Natural killer cell treated with Interleukin-12 subunit alpha and Interleukin-12 subunit beta and Interleukin-15 and Interleukin-18, amount 100 ng/mL, for 72 hours (primary cell): ENCODE data around the gene ADK. TPM values are rescaled to one million over a fixed set of nuclear protein-coding genes. Genes with fewer than 3 reads are reported as not detected.
A peak's percentile ranks its signal among the peaks of the same experiment; 100 is the strongest.

ENCODE experiments used
- ATAC-seq, 2 donors: fragments of 150-1000 bp; cut with Tn5 transposase in 1 of 2; sonication (Bioruptor Pico), chemical (Tn5 transposase) in 1 of 2; 2 replicates each; pipeline ENCODE4 v1.10.0; 2021
- DNase-seq: peaks from one replicate; pipeline ENCODE4 v3.0.0; 2022; ENCODE audit warnings: low spot score
- H3K27ac Mint-ChIP-seq, 2 donors: 1 replicate in 1 of 2; 2 replicates in 1 of 2; pipeline ENCODE4 v1.8.0; 2022; ENCODE audit warnings: mixed read lengths in 2 of 2, mild to moderate bottlenecking in 1 of 2, moderate library complexity in 1 of 2
- H3K27me3 Mint-ChIP-seq, 2 donors: 1 replicate in 1 of 2; 2 replicates in 1 of 2; pipeline ENCODE4 v1.8.0; 2022; ENCODE audit warnings: mixed read lengths in 2 of 2
- H3K36me3 Mint-ChIP-seq: one replicate; pipeline ENCODE4 v1.8.0; 2022; ENCODE audit warnings: mixed read lengths
- H3K4me1 Mint-ChIP-seq, 2 donors: 1 replicate in 1 of 2; 2 replicates in 1 of 2; pipeline ENCODE4 v1.8.0; 2022; ENCODE audit warnings: low read depth in 2 of 2, mixed read lengths in 2 of 2, mild to moderate bottlenecking in 1 of 2
- H3K4me3 Mint-ChIP-seq: one replicate; pipeline ENCODE4 v1.8.0; 2022; ENCODE audit warnings: mixed read lengths
- H3K9me3 Mint-ChIP-seq: 2 replicates; pipeline ENCODE4 v1.8.0; 2022; ENCODE audit warnings: mixed read lengths
- total RNA-seq, 2 donors: library from RNA; stranded (reverse); gene quantifications; one replicate each; pipeline ENCODE4 v1.2.3, GENCODE V29; 2022

ADK gene
- total RNA-seq, 2 donors from 2014 or later: 18.9 to 49.5 TPM

- Mint-ChIP-seq H3K27me3 (no peaks in the 10 kb centered on the region), H3K9me3 (no peaks in the 10 kb centered on the region), H3K4me3 (no peak overlapping the region), H3K36me3 (no peaks in the 10 kb centered on the region), H3K27ac (no peak overlapping the region), H3K4me1 (peaks cover 7 to 9% of the 10 kb centered on the region in 2 donors)
- no peak for ATAC-seq
- DNase-seq: no peak
Measured at GRCh38 chr10:74677951-74678350, 526.9 kb downstream of the ADK start.

GRCh38 chr10:74681917-74682627, 531.1 kb downstream of the ADK start:
- Mint-ChIP-seq H3K27ac (peak overlapping the region in 1 of 2 donors; percentile 70), H3K27me3 (no peaks in the 10 kb centered on the region), H3K9me3 (no peaks in the 10 kb centered on the region), H3K4me1 (peaks cover 7 to 9% of the 10 kb centered on the region in 2 donors), H3K4me3 (no peak overlapping the region), H3K36me3 (no peaks in the 10 kb centered on the region)
- DNase-seq (no peak), ATAC-seq (peak in 1 of 2 donors; percentile 53)

- Mint-ChIP-seq H3K4me1 (peaks cover 7 to 9% of the 10 kb centered on the region in 2 donors), H3K27ac (no peak overlapping the region), H3K4me3 (no peak overlapping the region), H3K27me3 (no peaks in the 10 kb centered on the region), H3K36me3 (peaks cover 4% of the 10 kb centered on the region), H3K9me3 (no peaks in the 10 kb centered on the region)
- DNase-seq (no peak), ATAC-seq (no peak)
Measured at GRCh38 chr10:74683067-74683466, 532.0 kb downstream of the ADK start.

GRCh38 chr10:74683621-74684364, 532.8 kb downstream of the ADK start:
- Mint-ChIP-seq H3K4me3 (no peak overlapping the region), H3K27ac (no peak overlapping the region), H3K27me3 (no peaks in the 10 kb centered on the region), H3K9me3 (no peaks in the 10 kb centered on the region), H3K4me1 (peaks cover 7 to 9% of the 10 kb centered on the region in 2 donors), H3K36me3 (peaks cover 4% of the 10 kb centered on the region)
- ATAC-seq (no peak), DNase-seq (no peak)

GRCh38 chr10:74684462-74684861, 533.4 kb downstream of the ADK start:
- Mint-ChIP-seq H3K36me3 (peaks cover 4% of the 10 kb centered on the region), H3K4me3 (no peak overlapping the region), H3K4me1 (peaks cover 7 to 9% of the 10 kb centered on the region in 2 donors), H3K27ac (no peak overlapping the region), H3K9me3 (no peaks in the 10 kb centered on the region), H3K27me3 (no peaks in the 10 kb centered on the region)
- DNase-seq (no peak), ATAC-seq (no peak)

GRCh38 chr10:74685564-74685963, 534.5 kb downstream of the ADK start:
- H3K27ac Mint-ChIP-seq: no peak overlapping the region
- no peak for ATAC-seq
- no peaks in the 10 kb centered on the region for H3K27me3 Mint-ChIP-seq
- H3K9me3 Mint-ChIP-seq: no peaks in the 10 kb centered on the region
- peaks cover 4% of the 10 kb centered on the region for H3K36me3 Mint-ChIP-seq
- no peak for DNase-seq
- no peak overlapping the region for H3K4me3 Mint-ChIP-seq
- peaks cover 7 to 9% of the 10 kb centered on the region in 2 donors for H3K4me1 Mint-ChIP-seq

GRCh38 chr10:74690393-74690792, 539.4 kb downstream of the ADK start:
- DNase-seq (no peak), ATAC-seq (no peak)
- Mint-ChIP-seq H3K27ac (no peak overlapping the region), H3K9me3 (no peaks in the 10 kb centered on the region), H3K36me3 (peaks cover 4% of the 10 kb centered on the region), H3K4me1 (no peaks in the 10 kb centered on the region), H3K4me3 (no peak overlapping the region), H3K27me3 (no peaks in the 10 kb centered on the region)

GRCh38 chr10:74691164-74691563, 540.1 kb downstream of the ADK start:
- Mint-ChIP-seq H3K27me3 (no peaks in the 10 kb centered on the region), H3K9me3 (no peaks in the 10 kb centered on the region), H3K4me1 (no peaks in the 10 kb centered on the region), H3K27ac (no peak overlapping the region), H3K4me3 (no peak overlapping the region), H3K36me3 (peaks cover 4% of the 10 kb centered on the region)
- no peak for DNase-seq
- ATAC-seq: no peak

GRCh38 chr10:74704629-74705357, 553.8 kb downstream of the ADK start:
- ATAC-seq (no peak), DNase-seq (no peak)
- Mint-ChIP-seq H3K4me3 (no peak overlapping the region), H3K4me1 (no peaks in the 10 kb centered on the region), H3K27ac (no peak overlapping the region), H3K27me3 (no peaks in the 10 kb centered on the region), H3K9me3 (no peaks in the 10 kb centered on the region), H3K36me3 (no peaks in the 10 kb centered on the region)

GRCh38 chr10:74705358-74705980, 554.4 kb downstream of the ADK start:
- no peak overlapping the region for H3K4me3 Mint-ChIP-seq
- H3K36me3 Mint-ChIP-seq: no peaks in the 10 kb centered on the region
- H3K4me1 Mint-ChIP-seq: no peaks in the 10 kb centered on the region
- H3K9me3 Mint-ChIP-seq: no peaks in the 10 kb centered on the region
- ATAC-seq (no peak), DNase-seq (no peak)
- H3K27ac Mint-ChIP-seq: no peak overlapping the region
- H3K27me3 Mint-ChIP-seq: no peaks in the 10 kb centered on the region

GRCh38 chr10:74706966-74707365, 555.9 kb downstream of the ADK start:
- DNase-seq: no peak
- H3K36me3 Mint-ChIP-seq: no peaks in the 10 kb centered on the region
- no peak overlapping the region for H3K27ac Mint-ChIP-seq
- H3K9me3 Mint-ChIP-seq: no peaks in the 10 kb centered on the region
- ATAC-seq: no peak
- no peaks in the 10 kb centered on the region for H3K4me1 Mint-ChIP-seq
- no peak overlapping the region for H3K4me3 Mint-ChIP-seq
- H3K27me3 Mint-ChIP-seq: no peaks in the 10 kb centered on the region

- Mint-ChIP-seq H3K4me3 (no peak overlapping the region), H3K36me3 (no peaks in the 10 kb centered on the region), H3K4me1 (no peaks in the 10 kb centered on the region), H3K27ac (no peak overlapping the region), H3K9me3 (no peaks in the 10 kb centered on the region), H3K27me3 (no peaks in the 10 kb centered on the region)
- ATAC-seq: no peak
- no peak for DNase-seq
Measured at GRCh38 chr10:74708246-74708645, 557.2 kb downstream of the ADK start.

GRCh38 chr10:74718208-74718607, 567.2 kb downstream of the ADK start:
- Mint-ChIP-seq H3K27me3 (no peaks in the 10 kb centered on the region), H3K4me3 (no peak overlapping the region), H3K36me3 (peaks cover 32% of the 10 kb centered on the region), H3K27ac (no peak overlapping the region), H3K9me3 (peaks cover 17% of the 10 kb centered on the region), H3K4me1 (no peaks in the 10 kb centered on the region)
- ATAC-seq: no peak
- DNase-seq: no peak

DNA sequence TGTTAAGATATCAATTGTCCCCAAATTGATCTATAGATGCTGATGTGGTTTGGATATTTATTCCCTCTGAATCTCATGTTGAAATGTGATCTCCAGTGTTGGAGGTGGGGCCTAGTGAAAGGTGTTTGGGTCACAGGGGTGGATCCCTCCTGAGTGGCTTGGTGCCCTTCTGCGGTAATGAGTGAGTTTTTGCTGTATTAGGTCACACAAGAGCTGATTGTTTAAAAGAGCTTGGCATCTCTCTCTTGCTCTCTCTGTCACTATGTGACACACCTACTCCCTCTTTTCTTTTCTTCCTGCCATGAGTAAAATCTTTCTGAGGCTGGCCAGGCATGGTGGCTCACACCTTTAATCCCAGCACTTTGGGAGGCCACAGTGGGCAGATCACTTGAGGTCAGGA, 577.2 kb downstream of the ADK start:
- no peak overlapping the region for H3K27ac Mint-ChIP-seq
- no peak for ATAC-seq
- no peaks in the 10 kb centered on the region for H3K9me3 Mint-ChIP-seq
- no peak overlapping the region for H3K4me3 Mint-ChIP-seq
- no peaks in the 10 kb centered on the region for H3K4me1 Mint-ChIP-seq
- no peaks in the 10 kb centered on the region for H3K36me3 Mint-ChIP-seq
- DNase-seq: no peak
- no peaks in the 10 kb centered on the region for H3K27me3 Mint-ChIP-seq
